DMS79 treated with DMSO at 0.1 percent for 48 hours (cell line): Measurements from ENCODE around the gene CCDC34.
"Not testable (repeated sequence)": the region's sequence is repeated elsewhere in the genome, so short reads cannot be mapped to it uniquely, and the experiment has no call there.

Experiments
- DNase-seq: peaks from one replicate; lab custom pipeline; 2025; lab: John Stamatoyannopoulos, UW

The CCDC34 gene

GRCh38 chr11:27361649-27362431 is 1.2 kb downstream of the CCDC34 start:
- no peak for DNase-seq

DNA sequence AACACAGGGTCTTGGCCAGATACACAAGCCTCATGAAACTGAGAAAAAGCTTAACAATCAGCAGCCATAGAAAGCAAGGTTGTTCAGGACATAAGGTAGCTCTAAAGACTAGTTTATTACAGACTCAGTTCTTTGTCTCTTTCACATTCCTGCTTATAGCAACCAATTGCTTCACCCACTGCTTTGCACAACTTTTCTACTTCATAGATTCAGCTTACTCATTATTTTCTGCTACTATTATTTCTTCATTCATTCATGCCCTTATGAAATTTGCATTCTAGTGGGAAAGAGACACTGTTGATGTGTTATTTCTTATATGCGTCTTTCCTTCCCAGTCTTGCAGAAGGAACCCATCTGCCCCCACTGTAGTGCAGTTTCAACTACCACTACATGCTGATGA is 4.7 kb downstream of the CCDC34 start:
- no peak for DNase-seq

GRCh38 chr11:27357250-27357649 is 5.8 kb downstream of the CCDC34 start:
- peak; percentile 64 for DNase-seq

DNA sequence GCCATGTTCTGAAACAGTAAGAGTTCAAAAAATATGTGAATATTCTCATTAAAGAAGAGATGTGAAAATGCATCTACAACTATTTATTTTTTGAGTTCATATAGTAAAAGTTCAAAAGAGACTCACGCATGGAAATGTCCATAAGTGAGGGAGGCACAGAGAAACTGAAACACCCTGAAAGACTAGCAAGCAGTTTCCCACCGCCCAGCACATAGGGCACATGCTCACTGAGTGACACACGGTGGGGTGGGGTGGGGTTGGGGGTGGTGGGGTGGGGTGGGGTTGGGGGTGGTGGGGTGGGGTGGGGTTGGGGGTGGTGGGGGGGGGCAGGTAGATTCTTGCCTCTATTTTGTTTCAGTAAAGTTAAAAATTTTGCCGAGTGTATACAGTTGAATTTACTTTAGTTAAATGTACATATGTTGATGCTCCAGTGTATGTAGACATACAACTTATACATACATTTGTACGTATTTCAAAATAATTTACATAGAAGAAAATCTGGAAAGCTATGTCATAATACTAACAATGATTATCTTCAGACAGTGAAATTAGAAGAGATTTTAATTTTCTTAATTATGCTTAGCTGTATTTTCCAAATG is 6.3 kb downstream of the CCDC34 start:
- no peak for DNase-seq

- DNase-seq, result no peak
Observed at GRCh38 chr11:27355575-27356104, 7.4 kb downstream of the CCDC34 start.

DNA sequence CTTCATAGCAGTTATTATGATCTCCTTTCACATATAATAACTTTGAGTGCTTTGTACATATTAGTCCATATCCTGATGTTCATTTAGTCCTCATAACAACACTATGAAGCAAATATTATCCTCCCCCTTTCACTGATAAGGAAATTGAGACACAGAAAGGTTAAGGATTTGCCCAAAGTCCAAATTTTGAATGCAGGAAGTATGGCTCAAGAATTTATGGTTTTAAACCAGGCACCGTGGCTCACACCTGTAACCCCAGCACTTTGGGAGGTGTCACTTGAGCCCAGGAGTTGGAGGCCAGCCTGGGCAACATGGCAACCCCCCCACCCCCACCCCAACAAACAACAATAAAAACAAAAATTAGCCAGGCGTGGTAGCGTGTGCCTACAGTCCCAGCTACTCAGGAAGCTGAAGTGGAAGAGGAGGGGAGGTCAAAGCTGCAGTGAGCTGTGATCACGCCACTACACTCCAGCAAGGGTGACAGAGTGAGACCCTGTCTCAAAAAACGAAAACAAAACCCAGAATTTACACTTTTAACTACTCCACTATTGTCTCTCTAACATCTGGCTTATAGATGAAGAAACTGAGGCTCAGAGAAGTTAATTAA is 8.6 kb downstream of the CCDC34 start:
- no peak for DNase-seq

DNA sequence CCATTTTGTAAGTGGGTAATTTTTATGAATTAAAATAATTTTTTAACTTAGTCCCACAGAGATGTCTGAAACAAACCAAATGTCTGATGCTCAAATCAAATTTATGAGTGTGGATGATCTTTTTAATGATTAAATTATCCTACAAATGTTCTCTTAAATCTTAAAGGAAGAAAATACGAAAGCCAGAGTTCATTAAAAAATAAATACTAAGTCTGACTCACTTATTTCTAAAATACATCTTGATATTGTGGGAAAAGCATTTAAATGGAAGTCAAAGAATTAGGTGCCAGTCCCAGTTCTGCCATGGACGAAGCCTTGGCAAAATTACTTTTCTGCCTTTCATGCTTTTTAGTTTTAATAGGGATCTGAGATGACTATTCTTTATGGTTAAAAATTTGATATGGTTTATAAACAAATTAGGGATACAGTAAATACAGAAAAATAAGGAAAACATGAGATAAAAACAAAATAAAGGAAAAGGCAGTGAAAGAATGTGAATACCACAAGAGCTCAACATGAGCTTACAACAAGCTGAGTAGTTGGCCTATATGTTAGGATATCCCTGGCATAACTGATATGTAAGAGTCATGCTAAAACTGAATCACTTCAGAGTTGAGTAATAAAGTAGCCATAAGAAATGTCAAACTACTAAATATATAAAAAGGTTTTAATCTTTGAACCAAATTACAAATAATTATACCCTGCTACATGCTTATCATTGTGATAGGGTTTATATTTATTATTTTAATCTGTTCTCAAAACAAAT is 9.2 kb downstream of the CCDC34 start:
- DNase-seq, result no peak

DNA sequence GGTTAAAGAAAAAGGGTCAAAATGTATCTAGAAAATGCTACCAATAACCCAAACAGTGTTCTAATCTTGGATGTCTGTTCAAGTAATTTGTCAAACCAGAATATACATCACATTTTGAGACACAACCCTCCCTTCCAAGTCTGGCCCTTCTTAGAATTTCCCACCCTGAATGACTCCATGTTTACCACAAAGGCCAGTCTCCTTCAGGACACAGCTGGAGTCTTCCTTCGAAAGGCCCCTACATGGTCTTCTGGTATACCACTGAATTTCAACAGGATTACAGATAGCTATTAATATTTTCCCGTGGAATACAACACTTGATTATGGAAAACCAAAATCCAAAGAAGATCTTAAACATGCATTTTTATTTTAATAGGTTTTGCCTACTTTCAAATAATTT is 10.2 kb downstream of the CCDC34 start:
- no peak for DNase-seq

DNA sequence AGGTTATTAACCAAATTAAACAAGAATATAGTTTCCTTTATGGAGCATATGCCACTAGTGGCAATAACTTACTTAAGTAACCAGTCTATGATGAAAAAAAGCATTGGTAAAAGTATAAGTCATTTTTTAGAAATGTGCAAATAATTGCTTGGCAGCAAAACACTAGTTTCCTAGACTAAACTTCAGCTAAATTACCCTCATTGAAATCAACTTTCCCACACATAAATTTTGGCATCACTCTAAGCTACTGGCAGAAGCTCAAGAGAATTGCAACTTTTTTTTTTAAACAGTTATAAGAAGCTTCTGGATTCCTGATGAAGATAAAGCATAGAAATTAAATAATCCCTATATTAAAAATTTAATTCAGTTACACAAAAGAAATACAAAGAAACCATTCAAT is 12.5 kb downstream of the CCDC34 start:
- no peak for DNase-seq

DNA sequence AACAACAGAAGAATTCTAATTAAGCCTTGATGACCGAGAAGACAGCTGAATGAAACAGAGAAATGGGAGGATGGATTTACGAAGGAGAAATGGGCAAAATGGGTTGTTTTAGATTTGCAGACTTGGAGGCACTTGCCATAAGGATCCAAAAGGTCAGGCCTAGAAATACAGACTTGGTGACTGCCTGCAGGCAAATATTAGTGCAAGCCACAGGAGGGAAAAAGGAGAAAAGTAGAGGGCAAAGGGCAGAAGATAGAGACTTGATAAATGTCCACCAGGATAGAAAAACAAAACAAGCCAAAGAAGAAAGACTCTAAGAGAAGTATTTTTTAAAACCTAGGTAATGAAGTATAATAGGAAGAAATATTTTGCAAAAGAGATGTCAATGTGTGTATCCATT is 13.1 kb downstream of the CCDC34 start:
- DNase-seq, result no peak

GRCh38 chr11:27348340-27348873 is 14.6 kb downstream of the CCDC34 start:
- peak; percentile 65 for DNase-seq

GRCh38 chr11:27347359-27348339 is 15.4 kb downstream of the CCDC34 start:
- peak; percentile 65 for DNase-seq

- DNase-seq, result no peak
Observed at GRCh38 chr11:27339941-27340340, 23.1 kb downstream of the CCDC34 start.

- DNase-seq, result not testable (repeated sequence)
Observed at GRCh38 chr11:27334764-27335163, 28.3 kb downstream of the CCDC34 start.

DNA sequence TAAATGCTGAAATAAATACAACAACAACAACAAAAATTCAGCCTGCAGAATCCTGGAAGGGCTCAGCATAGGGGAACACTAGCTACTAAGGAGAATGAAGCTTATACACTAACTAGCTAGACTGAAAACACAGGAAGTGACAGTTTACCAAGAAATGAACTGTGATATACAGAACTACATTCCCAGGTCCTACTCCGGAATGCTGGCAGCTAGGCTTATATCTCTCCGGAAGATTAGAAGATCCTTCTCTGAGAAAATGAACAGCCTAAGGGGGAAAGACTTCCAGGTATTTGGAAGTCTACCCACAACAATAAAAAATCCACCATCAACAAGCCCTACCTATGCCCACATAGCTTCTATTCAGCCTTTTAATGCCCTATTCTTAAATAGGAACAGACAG is 31.0 kb downstream of the CCDC34 start:
- DNase-seq, result no peak

DNA sequence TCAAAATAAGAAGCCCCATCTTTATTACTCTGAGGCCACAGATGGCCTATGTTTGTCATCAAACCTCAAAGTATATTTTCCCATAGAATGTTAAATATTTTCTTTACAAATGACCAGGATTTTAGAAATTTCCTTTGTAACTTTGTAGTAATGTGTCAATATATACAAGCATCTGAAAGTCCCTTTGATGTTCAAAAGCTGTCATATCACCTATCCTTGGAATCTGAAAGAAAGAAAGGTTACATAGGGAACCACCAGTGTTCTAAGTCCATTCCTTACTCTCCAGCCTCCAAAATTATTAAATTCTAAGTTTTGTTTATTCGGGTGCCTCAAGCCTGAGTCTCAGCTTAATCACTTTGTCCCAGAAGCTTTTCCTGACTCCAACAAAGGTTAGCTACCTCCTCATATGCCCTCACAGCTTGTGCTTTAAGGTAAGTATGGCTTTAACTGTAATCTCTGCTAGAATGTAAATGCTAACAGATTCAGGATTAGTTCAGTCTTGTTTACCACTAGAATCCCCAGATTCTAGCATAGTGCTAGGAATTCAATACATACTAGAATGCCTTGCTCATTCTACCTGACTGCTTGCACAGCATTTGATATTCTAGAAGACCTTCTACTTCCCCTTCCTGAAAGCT is 32.3 kb downstream of the CCDC34 start:
- DNase-seq, result no peak

DNA sequence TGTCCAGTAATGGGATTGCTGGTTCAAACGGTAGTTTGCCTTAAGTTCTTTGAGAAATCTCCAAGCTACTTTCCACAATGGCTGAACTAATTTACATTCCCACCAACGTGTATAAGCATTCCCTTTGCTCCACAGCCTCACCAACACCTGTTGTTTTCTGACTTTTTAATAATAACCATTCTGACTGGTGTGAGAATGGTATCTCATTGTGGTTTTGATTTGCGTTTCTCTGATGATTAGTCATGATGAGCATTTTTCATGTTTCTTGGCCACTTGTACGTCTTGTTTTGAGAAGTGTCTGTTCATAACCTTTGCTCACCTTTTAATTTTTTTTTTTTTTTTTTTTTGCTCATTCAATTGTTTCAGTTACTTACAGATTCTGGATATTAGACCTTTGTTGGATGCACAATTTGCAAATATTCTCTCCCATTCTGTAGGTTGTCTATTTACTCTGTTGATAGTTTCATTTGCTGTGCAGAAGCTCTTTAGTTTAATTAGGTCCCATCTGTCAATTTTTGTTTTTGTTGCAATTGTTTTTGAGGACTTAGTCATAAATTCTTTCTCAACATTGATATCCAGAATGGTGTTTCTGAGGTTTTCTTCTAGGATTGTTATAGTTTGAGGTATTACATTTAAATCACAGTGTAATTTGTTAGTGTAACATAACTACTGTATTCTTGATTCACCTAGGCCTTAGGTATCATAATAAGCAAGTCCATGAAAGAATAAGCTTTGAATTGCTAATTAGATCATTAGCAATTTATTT is 33.0 kb downstream of the CCDC34 start:
- no peak for DNase-seq

- no peak for DNase-seq
Observed at GRCh38 chr11:27328614-27329013, 34.4 kb downstream of the CCDC34 start.

DNA sequence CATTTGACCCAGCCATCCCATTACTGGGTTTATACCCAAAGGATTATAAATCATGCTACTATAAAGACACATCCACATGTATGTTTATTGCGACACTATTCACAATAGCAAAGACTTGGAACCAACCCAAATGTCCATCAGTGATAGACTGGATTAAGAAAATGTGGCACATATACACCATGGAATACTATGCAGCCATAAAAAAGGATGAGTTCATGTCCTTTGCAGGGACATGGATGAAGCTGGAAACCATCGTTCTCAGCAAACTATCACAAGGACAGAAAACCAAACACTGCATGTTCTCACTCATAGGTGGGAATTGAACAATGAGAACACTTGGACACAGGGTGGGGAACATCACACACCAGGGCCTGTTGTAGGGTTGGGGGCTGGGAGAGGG is 36.0 kb downstream of the CCDC34 start:
- not testable (repeated sequence) for DNase-seq

- DNase-seq, result not testable (repeated sequence)
Observed at GRCh38 chr11:27322196-27322595, 40.8 kb downstream of the CCDC34 start.
